ENCODE results near the gene PDE4D.

DNA sequence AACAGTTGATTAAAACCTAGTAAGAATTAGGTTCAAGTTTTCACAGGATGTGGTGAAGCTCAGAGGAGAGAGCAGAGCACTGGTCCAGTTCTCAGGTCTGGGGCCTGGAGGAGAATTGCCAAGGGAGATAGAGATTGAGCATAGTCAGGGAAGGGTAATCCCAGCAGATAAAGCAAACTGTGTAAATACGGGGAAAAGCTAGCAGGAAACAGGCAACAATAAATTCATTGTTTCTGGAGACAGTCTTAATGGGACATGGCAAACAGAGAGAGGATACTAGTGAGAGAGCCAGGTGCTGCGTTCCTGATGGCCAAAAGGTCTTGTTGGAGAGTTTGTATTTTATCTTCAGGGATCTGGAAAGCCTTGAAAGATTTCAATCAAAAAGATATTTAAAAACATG lies 333.0 kb downstream of the PDE4D start:
- TF ChIP-seq, protein P1, sequence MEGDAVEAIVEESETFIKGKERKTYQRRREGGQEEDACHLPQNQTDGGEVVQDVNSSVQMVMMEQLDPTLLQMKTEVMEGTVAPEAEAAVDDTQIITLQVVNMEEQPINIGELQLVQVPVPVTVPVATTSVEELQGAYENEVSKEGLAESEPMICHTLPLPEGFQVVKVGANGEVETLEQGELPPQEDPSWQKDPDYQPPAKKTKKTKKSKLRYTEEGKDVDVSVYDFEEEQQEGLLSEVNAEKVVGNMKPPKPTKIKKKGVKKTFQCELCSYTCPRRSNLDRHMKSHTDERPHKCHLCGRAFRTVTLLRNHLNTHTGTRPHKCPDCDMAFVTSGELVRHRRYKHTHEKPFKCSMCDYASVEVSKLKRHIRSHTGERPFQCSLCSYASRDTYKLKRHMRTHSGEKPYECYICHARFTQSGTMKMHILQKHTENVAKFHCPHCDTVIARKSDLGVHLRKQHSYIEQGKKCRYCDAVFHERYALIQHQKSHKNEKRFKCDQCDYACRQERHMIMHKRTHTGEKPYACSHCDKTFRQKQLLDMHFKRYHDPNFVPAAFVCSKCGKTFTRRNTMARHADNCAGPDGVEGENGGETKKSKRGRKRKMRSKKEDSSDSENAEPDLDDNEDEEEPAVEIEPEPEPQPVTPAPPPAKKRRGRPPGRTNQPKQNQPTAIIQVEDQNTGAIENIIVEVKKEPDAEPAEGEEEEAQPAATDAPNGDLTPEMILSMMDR (conservative IDR thresholded peaks at IDR 0.05; ENCODE audit: low read length), result no peak
- TF ChIP-seq EZH2phosphoT487 (IDR thresholded peaks at IDR 0.05; ENCODE audit: borderline replicate concordance, low read depth, low read length), result no peak
